GM12892 (cell line): ENCODE data around the gene CCDC80.

Experiments
- POLR2A ChIP-seq: IDR thresholded peaks from 2 replicates; pipeline ENCODE4 v1.6.1; 2011; ENCODE audit warnings: low read depth, low read length, control low read depth
- POLR2AphosphoS5 ChIP-seq: IDR thresholded peaks from 2 replicates; pipeline ENCODE4 v1.6.1; 2011; ENCODE audit warnings: low read depth, low read length, control low read depth
- TAF1 ChIP-seq: IDR thresholded peaks from 2 replicates; pipeline ENCODE4 v1.6.1; 2011; ENCODE audit warnings: low read depth, mild to moderate bottlenecking, control low read depth, low read length, borderline replicate concordance

DNA sequence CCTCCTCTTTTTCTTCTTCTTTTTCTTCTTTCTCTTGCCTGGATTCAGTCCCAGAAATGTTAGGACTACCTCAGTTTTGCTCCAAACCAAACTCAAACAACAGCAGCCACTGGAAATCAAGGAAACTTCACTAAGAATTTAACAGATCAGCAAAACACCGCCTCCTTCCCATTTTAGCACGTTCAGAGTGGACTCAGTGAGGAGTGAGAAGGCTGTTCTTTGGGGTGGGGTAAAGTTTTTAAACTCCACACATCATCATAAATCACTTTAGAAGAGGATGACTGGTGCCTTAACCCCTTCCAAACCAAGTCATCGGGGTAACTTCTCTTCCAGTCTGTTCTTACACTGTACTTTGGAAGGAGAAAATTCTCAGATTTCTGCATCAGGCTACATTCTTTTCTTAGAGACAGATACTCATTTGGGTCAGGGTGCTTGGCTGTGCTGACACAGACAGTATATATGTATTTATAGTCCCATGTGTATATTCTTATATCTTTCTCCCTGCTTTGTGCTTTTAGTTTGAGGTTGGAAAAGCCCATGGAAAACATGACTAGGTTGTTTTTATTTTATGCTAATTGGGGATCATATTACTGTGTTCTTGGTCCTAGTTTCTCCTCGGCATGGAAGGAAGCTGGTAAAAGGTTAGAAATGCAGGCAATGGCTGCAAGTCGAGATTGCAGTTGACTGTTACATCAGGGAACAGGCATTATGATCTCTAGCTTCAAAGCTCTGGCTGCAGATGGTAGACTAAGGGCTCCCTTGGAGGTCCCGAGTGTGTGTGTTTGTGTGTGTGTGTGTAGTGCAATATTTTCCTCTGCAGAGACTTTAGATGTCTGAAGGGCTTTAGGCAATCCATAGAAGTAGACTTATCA, at the start of gene CCDC80:
- peak; percentile 61 for TF ChIP-seq POLR2A
- TF ChIP-seq POLR2AphosphoS5 = peak; percentile 75
- TF ChIP-seq TAF1 = no peak
